NOMO-1 treated with dmso at 0.1 percent for 144 hours (cell line): ENCODE data around the gene TSPYL1.
A peak's percentile ranks its signal among the peaks of the same experiment; 100 is the strongest.
"Not testable (repeated sequence)": the region's sequence is repeated elsewhere in the genome, so short reads cannot be mapped to it uniquely, and the experiment has no call there.

Experiments
- DNase-seq: peaks from one replicate; lab custom pipeline; 2025; ENCODE audit not compliant: unreplicated experiment; lab: John Stamatoyannopoulos, UW

Gene TSPYL1

DNA sequence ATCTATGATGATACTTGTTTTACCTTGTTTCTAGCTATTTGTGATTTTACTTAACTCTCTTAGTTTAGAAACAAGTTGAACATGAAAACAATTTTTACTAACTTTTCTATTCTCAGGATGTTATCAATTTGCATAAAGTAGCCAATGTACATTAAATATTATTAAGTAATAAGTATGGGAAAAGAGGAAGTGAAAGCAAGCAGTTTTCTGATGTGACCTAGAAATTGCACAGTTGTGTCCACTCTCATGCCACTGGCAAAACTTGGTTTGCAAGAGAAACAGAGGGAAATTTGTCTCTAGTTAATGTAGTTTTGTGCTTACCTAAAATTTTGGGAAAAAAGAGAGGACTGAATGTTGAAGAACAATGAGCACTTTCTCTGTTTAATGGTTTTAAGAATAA, 19.2 kb upstream of the TSPYL1 start:
- DNase-seq: no peak

DNA sequence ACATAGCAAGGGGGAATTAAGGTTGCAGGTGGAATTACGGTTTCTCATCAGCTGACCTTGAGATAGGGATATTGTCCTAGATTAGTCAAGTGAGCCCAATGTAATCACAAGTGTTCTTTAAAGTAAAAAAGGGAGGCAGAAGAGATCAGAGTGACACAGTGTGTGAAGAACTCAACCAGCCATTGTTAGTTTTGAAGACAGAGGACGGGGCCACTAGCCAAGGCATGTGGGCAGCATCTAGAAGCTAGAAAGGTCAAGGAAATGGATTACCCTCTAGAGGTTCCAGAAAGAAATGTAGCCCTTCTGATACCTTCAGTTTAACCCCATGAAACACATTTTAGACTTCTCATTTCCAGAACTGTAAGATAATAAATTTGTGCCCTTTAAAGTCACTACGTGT, 18.5 kb upstream of the TSPYL1 start:
- DNase-seq: no peak

DNA sequence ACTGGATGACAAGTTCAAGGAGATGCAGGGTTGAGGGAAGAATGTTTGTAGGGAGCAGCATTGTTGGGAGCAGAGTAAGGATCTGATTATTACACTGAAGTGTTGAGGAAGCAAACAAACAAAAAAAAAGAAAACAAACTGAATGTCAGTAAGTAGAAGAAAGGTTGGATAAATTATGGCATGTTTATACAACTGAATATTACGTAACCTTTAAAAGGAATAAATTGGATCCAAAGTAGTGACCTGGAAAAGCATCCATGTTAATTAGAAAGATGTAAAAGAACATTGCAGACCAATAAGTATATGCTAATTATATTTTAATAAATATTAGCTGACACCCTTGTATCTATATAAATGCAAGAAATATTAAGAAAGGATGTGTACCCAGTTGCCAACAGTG, 12.8 kb upstream of the TSPYL1 start:
- DNase-seq: no peak

DNA sequence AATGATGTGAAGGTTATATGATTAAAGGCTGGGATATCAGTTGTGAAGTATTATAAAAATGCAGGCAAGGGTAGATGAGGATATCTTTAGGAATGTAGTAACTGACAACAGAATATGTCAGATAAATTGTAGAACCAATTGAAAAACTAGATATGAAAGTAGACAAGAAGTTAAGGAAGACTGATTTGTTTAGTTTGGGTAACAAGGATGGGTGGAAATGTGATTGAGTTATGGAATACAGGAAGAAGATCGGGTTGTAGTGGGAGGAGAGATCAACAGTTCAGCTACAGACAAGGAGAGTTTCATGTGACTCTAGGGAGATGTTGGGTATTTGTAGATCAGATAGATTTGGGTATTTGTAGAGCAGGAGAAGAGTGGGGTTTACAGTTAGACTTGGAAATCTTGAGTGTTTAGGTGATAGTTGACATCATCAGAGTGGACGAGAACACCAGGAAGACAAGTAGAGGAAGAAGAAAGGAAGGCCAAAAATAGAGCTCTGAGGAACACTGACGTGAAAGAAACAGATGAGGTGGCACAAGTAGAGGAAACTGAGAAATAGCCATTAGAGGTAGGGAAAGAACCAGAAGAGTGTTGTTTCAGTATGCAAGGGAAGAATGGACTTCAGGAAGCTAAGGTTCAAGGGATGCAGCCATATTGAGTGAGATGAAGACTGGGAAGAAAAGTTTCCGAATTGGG, 12.1 kb upstream of the TSPYL1 start:
- no peak for DNase-seq

DNA sequence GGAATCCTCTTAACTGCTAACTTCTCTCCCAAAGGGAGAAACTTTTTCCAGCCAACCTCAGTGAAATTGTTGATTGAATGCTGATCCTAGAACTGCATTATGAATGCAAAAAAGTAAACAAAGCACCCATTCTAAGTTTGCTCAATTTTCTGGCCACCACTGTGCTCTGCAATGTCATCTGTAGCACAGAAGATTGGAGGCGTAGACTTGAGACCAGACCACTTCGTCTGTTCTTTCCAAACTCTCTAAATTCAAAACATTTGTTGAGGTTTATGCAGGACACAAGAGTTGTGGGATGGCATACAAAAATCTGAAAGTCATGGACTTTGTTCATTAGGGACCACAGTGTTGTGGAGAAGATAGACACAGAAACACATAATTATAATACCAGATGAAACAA, 11.1 kb upstream of the TSPYL1 start:
- DNase-seq: no peak

DNA sequence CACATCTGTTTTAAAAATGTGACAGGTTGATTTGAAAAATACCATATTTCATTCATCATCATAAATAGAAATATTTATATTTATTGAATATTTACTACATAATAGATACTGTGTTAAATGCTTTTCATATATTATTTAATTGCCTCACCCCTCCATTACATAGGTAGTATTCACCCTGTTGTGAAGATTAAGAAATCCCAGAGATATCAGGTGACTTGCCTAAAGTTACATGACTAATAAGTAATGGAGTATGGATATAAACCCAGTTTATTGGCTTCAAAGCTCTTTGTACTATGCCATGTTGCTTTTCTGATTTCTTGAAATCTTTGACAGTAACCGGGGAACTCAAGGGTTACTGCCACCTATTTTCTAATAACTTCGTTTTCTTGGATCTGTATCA, 10.1 kb upstream of the TSPYL1 start:
- DNase-seq: no peak

DNA sequence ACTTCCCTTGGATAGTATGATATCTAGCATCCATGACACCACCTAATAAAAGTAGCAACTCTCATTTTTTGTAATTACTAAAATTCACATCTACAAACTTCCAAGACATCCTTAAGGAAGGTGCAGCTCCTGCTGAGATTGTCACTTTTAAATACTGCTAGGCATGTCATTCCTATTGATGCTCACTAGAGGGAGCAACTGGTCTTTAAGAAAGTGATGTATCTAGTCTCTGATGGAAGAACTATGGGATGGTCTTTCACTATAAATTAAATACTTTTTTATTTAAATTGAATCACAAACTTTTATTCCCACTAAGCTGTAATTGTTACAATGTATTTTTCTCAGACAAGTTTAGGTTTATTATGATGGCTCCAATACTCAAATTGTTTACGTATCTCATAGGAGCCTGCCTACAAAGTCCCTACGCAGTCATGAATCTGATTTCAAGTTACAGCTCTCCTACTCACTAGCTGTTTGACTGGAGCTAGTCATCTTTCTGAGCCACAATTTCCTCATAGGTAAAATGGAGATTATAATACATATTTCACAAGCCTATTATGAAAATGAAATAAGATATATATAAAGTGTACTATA, 8.1 kb upstream of the TSPYL1 start:
- DNase-seq: no peak

DNA sequence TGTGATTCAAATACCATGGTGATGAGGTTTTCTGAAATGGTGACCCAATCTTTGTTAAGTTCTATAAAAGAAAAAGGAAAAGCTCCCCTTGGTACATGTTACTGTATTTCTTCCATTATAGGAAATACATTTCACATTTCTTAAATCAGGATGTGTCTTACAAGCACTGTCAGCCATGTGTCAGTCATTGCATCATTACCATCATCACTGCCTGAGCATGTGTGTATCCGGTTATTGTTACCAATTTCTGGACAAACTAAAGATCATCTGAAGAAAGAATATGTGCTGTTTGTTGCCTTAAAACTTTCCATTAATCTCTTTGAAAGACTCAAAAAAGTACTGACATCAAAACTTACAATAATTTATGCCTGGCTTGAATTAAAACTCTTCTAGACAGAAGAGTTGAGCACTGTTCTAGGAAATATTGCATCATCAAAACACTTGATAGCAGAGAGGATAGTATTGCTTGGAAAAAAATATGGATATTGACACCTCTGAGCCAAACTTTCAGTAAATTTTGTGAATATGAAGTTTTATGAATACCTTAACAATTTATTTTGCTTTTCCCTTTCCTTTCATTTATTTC, 7.1 kb upstream of the TSPYL1 start:
- DNase-seq: no peak

DNA sequence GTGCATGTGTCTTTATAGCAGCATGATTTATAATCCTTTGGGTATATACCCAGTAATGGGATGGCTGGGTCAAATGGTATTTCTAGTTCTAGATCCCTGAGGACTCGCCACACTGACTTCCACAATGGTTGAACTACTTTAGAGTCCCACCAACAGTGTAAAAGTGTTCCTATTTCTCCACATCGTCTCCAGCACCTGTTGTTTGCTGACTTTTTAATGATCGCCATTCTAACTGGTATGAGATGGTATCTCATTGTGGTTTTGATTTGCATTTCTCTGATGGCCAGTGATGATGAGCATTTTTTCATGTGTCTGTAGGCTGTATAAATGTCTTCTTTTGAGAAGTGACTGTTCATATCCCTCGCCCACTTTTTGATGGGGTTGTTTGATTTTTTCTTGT, 5.3 kb upstream of the TSPYL1 start:
- DNase-seq: not testable (repeated sequence)

DNA sequence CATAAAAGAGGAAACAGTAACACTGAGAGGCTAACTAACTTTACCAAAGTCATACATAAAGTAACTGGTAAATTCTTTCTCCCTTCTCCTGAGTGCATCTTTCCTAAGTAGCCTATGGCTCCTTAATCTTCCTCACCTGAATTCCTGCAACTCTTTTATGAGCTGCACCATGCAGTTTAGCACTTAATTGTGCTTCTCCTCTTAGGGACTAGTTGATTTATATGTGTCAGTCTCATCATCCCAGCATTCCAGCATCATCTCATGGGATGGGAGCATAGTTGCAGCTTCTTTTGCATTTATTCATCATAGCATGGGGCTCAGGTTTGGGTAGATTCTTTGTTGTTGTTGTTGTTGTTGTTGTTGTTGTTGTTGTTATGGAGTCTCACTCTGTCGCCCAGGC, 3.5 kb upstream of the TSPYL1 start:
- DNase-seq: no peak

DNA sequence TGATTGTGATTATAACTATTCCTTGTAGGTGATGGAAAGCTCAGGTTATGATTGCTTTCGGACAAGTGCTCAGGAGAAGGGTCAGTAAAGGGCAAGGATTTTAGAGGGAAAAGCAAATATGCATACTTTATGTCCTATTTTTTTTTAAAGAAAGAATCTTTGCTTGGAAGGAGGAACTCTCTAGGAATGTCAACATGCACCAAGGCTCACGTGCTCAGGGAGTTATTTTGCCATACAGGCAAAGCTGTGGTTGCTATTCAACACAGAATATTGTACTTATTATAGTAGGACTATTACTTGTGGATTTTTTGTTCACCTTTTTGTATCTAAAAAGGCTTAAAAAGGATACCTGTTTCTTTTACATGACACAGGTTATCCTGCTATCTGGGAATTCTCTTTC, 3.0 kb upstream of the TSPYL1 start:
- no peak for DNase-seq

DNA sequence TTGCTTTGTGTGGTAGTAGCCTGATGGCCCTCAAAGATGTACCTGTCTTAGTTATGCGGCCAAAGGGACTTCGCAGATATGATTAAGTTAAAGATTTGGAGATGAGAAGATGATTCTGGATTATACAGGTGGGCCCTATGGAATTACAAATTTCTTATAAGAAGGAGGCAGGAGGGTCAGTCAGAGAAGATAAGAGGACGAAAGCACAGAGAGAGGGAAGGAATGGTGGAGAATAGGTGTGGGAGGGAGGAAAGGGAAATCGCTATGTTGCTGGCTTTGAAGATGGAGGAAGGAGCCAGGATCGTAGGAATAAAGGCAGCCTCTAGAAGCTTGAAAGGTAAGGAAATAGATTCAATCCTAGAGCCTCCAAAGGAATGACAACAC, 1.2 kb upstream of the TSPYL1 start:
- DNase-seq: no peak

DNA sequence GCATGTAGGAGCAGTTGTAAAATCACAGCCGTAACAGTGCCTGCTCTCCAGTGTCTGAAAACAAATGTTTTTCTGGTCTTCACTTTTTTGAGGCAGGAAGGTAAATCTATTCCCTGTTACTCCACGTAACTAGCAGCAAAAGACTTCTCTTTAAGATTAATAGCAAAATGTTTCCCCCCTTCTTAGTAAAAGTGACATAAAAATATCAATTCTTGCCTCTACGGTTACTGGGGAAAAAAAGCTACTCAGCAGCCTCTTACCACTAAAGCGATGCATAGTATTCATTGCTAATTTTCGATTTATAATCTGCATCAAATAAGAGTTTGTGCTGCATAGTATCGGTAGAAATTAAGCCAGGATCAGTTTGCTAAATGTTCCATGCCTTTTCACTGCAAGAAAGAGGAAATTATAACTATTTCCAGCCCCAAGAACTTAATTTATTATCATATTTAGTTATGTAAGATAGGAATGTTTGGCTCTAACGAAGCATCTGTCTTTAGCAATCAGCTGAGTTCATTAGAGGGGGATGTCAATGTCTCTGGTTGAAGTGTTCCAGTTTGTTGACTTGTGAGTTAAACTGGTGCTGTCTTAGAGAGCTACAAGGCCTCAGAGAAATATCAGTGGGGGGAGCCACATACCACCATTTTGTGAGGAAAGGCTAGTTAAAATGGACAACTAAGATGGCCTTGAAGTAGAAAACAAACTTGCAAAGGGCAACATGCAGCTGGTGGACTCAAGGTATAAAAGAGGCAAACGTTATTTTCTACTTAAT, 617 bp upstream of the TSPYL1 start:
- no peak for DNase-seq

DNA sequence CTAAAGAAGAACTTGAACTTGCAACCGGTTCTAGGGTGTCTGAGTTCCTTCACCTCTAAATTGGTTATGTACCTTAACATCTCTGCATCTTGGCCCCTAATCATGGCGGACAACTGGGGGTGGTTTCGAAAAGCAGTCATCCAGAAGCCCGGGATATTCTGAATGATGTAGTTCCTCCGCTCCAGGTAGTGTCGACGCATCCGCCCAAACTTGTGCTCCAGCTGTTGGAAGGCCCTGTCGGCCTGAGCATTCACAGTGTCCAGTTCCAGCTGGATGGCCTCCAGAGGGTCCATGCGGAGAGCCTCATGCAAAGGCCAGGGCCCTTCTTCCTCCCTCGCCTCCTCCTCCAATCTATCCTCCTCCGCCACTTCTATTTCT, 887 bp downstream of the TSPYL1 start:
- DNase-seq: no peak

DNA sequence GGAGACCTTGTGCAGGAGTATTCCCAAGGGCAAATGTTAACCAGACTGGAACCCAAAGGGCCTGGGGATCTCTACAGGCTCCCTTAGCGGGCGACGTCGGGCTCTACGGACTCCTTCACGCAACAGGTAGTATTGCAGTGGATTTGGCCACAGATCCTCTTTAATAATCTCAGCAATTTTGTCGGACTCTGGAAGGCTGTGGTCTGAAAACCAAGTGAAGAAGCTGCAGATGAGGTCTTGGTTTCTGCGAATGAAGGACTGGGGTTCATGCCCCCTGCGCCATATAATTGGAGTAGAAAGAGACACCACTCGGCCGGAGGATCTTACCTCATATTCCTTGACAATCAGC, 1.3 kb downstream of the TSPYL1 start:
- DNase-seq: no peak

DNA sequence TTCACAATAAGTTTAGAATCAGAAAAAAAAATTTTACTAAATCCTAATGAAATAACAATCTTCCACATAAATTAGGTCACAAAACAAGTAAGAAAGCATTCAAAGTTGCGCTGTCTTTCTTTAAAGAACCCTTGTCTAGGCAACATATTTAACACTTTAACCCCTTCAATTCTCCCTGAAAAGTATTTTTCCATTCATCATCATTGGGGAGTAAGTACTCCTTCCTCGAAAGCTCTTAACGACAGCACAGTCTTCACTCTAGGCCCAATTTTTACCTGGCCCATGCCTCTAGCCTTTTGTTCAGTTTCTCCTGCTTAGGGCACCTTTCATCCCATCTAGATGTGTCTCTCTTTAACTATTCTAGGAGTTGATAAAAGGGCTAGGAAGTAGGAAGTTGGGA, 2.6 kb downstream of the TSPYL1 start:
- no peak for DNase-seq

DNA sequence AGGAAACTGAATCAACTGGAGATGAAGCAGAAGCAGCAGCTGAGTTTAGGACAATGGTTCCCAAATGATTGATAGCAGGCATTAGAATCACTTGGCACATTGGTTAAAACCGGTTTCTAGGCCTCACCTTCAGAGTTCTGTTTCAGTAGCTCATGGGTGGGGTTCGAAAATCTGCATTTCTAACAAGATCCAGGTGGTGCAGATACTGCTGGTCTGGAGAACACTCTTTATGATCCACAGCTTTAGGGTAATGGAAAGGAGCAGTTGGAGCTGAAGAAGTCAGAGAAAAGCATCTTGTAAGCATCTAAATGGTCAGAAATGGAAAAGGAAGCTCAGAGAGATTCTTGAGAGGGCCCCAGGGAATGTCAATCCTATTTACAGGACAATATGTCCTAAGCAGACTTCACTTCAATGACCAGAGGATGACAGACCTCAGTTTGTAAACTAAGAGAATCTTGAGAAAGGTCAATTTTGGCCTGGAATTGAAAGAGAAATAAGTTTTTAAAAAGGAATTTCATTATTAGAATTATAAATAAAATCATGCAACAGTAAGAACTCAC, 8.5 kb downstream of the TSPYL1 start:
- DNase-seq: no peak

DNA sequence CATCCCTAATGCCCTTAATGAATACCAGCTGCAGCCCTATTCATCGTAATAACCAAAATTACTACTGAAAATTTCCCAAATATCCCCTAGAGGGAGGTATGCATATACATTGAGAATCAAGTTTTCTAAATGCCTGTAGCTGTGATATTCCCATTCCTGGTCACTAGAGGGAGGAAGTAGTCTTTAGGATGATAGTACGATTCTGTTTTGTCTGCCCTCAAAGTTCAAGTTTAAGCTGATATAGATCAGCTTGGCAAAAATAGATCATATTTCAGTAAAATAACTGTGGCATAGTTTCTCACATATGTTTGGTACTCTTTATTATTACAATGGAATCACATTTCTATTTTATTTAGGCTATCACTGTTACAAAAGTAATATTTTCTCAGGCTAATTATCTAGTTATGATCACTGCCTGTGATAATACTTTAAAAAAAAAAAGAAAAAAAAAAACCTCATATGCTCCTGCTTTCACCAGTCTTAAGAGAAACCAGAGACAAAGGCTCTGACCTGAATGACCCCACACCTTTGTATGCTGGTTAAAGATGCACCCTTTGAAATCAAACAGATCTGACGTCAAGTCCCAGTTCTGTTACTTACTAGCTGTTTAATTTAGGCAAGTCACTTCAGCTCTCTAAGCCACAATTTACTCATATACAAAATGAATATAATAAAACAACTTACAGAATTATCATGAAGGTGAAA, 11.0 kb downstream of the TSPYL1 start:
- peak; percentile 53 for DNase-seq

DNA sequence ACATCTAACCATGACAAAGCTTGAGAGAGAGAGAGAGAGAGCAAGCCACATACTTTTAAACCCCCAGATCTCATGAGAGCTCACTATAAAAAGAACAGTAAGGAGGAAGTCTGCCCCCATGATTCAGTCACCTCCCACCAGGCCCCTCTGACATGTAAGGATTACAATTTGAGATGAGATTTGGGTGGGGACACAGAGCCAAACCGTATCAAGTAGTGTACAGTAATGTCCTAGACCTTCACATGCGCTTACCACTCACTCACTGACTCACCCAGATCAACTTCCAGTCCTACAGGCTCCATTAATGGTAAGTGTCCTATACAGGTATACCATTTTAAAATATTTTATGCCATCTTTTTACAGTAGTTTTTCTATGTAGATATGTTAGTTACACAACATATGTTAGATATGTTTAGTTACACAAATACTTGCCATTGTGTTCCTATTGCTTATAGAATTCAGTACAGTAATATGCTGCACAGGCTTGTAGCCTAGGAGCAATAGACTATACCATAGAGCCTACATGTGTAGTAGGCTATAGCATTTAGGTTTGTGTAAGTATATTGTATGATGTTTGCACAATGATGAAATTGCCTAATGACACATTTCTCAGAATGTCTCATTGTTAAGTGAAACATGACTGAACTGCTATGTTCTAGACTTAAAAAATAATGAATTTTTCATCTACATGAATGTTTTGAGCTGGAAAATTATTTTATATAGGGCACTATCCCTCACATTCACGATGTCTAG, 11.7 kb downstream of the TSPYL1 start:
- no peak for DNase-seq

DNA sequence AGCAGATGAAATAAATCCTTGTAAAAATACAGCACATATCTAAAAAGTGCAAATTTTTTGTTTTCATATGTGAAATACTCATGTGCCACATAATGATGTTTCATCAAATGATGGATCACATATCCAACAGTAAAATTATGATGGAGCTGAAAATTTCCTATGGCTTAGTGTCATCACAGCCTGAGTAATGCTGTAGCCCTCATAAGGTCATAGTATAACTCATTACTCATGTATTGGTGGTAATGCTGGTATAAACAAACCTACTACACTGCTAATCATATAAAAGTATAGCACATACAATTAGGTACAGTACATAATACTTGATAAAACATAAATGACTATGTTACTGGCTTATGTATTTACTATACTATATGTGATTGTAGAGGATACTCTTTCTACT, 12.9 kb downstream of the TSPYL1 start:
- no peak for DNase-seq
